Measurements from ENCODE around the gene LRP1. TPM values are rescaled to one million over a fixed set of nuclear protein-coding genes. Genes with fewer than 3 reads are reported as not detected.

Gene LRP1
- total and polyA plus RNA-seq, 4 donors, result 87.5 to 375 (median 139) TPM

DNA sequence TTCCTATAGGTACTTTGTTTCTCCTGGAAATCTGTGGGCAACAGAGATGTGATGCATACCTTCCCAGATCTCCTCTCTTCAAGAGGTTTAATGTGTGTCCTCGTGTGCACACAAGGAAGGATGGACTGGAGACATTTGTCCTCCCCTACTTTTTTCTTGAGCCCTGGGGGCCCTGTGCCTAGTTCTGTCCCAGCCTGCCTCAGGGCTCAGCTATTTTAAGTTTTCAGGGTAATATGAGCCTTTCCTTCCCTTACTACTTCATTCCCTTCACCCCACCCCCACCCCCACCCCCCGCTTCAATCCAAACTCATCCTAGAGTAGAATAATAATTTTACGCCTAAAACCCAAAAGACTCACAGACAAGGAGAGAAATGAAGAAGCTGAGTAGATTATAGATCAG, 122.3 kb downstream of the LRP1 start (continued):
- TF ChIP-seq, protein P1, sequence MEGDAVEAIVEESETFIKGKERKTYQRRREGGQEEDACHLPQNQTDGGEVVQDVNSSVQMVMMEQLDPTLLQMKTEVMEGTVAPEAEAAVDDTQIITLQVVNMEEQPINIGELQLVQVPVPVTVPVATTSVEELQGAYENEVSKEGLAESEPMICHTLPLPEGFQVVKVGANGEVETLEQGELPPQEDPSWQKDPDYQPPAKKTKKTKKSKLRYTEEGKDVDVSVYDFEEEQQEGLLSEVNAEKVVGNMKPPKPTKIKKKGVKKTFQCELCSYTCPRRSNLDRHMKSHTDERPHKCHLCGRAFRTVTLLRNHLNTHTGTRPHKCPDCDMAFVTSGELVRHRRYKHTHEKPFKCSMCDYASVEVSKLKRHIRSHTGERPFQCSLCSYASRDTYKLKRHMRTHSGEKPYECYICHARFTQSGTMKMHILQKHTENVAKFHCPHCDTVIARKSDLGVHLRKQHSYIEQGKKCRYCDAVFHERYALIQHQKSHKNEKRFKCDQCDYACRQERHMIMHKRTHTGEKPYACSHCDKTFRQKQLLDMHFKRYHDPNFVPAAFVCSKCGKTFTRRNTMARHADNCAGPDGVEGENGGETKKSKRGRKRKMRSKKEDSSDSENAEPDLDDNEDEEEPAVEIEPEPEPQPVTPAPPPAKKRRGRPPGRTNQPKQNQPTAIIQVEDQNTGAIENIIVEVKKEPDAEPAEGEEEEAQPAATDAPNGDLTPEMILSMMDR (IDR thresholded peaks at IDR 0.05; ENCODE audit: low read depth, low read length, missing input control), result no peak

DNA sequence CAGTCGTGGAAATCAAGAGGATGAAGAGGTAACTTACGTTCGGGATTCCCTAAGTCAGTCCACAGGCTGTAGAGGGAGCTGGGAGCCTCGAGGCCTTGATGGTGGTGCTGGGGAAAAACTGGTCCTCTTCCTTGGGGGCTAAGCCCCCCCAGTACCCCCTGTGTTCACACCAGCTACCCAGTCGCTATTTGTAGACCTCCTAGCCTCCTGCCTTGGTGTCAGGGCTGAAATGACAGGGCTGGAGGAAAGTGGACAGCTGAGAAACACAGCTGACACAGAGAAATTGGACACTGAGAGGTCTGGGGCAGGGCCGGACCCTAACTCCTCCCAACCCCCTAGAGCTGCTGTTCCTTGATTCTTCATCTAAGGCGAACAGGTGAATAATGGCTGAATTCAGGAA, 122.7 kb downstream of the LRP1 start, which contains the start of gene STAC3:
TSS of gene STAC3 (minus strand) at position 232 of the 400 bp plus-strand sequence. CDS start 1,551 bp downstream, outside the sequence.
- Histone ChIP-seq H3K27ac (ENCODE audit: low read depth in 1 of 2, low read length in 2 of 2) (no peak within 1 kb of the TSS), H3K9ac (ENCODE audit: low read depth in 1 of 2, low read length in 2 of 2) (no peak within 1 kb of the TSS), H3K36me3 (ENCODE audit: control insufficient read depth in 4 of 4, insufficient read depth in 3 of 4, low read depth in 1 of 4, low read length in 3 of 4) (peaks cover 2 to 14% (median 7%) of the 10 kb centered on the region in 4 donors), H3K27me3 (ENCODE audit: control insufficient read depth in 4 of 4, insufficient read depth in 4 of 4, low read length in 3 of 4) (no peaks in the 10 kb centered on the region), H3K4me1 (ENCODE audit: control insufficient read depth in 4 of 4, insufficient read depth in 4 of 4, low read length in 3 of 4) (no peaks in the 10 kb centered on the region), H3K9me3 (ENCODE audit: control insufficient read depth in 4 of 4, low read length in 3 of 4) (no peaks in the 10 kb centered on the region), H3K4me3 (ENCODE audit: low read depth in 1 of 3, low read length in 3 of 3) (no peak within 1 kb of the TSS)
- TF ChIP-seq, protein P2, sequence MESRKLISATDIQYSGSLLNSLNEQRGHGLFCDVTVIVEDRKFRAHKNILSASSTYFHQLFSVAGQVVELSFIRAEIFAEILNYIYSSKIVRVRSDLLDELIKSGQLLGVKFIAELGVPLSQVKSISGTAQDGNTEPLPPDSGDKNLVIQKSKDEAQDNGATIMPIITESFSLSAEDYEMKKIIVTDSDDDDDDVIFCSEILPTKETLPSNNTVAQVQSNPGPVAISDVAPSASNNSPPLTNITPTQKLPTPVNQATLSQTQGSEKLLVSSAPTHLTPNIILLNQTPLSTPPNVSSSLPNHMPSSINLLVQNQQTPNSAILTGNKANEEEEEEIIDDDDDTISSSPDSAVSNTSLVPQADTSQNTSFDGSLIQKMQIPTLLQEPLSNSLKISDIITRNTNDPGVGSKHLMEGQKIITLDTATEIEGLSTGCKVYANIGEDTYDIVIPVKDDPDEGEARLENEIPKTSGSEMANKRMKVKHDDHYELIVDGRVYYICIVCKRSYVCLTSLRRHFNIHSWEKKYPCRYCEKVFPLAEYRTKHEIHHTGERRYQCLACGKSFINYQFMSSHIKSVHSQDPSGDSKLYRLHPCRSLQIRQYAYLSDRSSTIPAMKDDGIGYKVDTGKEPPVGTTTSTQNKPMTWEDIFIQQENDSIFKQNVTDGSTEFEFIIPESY (IDR thresholded peaks at IDR 0.05), result no peak
- TF ChIP-seq, protein P1 (IDR thresholded peaks at IDR 0.05; ENCODE audit: low read depth, low read length, missing input control), result no peak
- TF ChIP-seq EGR1 (IDR thresholded peaks at IDR 0.05; ENCODE audit: low read depth in 2 of 2) (no peak), FOXA1 (IDR thresholded peaks at IDR 0.05) (no peak), JUND (IDR thresholded peaks at IDR 0.05) (no peak), HNF4G (IDR thresholded peaks at IDR 0.05) (no peak)
- 89% methylated on average over 7 of the region's 7 CpGs for WGBS
- no peak for DNase-seq (ENCODE audit: low spot score)

DNA sequence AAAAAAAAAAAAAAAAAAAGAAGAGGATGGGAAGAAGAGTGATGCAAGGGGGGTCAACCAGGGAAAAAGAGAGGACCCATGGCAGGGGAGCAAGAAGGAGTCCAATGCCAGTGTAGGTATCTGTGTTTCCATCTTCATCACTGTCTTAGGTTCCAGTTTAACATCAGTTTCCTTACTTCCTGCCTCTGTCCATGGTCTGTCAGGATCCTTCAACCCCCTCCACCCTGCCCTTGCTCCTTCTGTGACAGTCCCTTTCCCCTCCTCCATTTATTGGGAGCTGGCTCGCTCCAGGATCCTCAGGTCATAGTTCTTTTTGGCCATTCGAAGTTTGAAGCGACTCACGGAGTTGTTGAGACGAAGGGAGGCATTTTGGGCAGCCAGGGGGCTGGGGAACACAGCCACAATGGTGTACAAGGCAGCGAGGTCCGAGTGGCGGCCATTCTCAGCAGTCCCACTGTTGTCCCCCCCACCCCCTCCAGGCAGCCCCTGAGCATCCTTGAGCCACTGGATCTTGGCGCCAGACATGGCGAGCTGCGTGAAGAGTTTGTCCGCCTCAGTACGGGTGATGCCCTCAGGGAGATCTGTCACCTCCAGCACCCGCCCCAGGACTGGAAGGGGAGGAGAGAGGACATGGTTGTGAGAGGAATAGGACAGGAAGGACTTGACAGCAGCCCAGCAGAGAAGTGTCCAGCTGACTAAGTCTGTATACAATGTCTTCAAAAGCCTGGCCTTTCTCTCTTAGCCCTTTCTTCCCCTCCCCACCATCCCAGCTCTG, 126.4 kb downstream of the LRP1 start:
- H3K4me1 ChIP-seq (ENCODE audit: control insufficient read depth in 4 of 4, insufficient read depth in 4 of 4, low read length in 3 of 4), result peaks cover 2 to 17% (median 8%) of the 10 kb centered on the region in 4 donors
- 92% methylated on average over 14 of the region's 14 CpGs for WGBS
- no peak for DNase-seq (ENCODE audit: low spot score)
- H3K27me3 ChIP-seq (ENCODE audit: control insufficient read depth in 4 of 4, insufficient read depth in 4 of 4, low read length in 3 of 4), result no peaks in the 10 kb centered on the region
- no peaks in the 10 kb centered on the region for H3K9me3 ChIP-seq (ENCODE audit: control insufficient read depth in 4 of 4, low read length in 3 of 4)
- H3K27ac ChIP-seq (ENCODE audit: low read depth in 1 of 2, low read length in 2 of 2), result no peak overlapping the region
- H3K9ac ChIP-seq (ENCODE audit: low read depth in 1 of 2, low read length in 2 of 2), result no peak overlapping the region
- H3K36me3 ChIP-seq (ENCODE audit: control insufficient read depth in 4 of 4, insufficient read depth in 3 of 4, low read depth in 1 of 4, low read length in 3 of 4), result peaks cover 2 to 31% (median 20%) of the 10 kb centered on the region in 4 donors
- H3K4me3 ChIP-seq (ENCODE audit: low read depth in 1 of 3, low read length in 3 of 3), result no peak overlapping the region
- TF ChIP-seq RAD21 (IDR thresholded peaks at IDR 0.05) (no peak), YY1 (IDR thresholded peaks at IDR 0.05) (no peak), RXRA (IDR thresholded peaks at IDR 0.05) (no peak), SP1 (IDR thresholded peaks at IDR 0.05) (no peak), HNF4A (conservative IDR thresholded peaks at IDR 0.05) (no peak)
- TF ChIP-seq, protein P3, sequence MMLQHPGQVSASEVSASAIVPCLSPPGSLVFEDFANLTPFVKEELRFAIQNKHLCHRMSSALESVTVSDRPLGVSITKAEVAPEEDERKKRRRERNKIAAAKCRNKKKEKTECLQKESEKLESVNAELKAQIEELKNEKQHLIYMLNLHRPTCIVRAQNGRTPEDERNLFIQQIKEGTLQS (IDR thresholded peaks at IDR 0.05), result no peak
- TF ChIP-seq, protein P1 (IDR thresholded peaks at IDR 0.05; ENCODE audit: low read depth, low read length, missing input control), result no peak
- TF ChIP-seq, protein P4, sequence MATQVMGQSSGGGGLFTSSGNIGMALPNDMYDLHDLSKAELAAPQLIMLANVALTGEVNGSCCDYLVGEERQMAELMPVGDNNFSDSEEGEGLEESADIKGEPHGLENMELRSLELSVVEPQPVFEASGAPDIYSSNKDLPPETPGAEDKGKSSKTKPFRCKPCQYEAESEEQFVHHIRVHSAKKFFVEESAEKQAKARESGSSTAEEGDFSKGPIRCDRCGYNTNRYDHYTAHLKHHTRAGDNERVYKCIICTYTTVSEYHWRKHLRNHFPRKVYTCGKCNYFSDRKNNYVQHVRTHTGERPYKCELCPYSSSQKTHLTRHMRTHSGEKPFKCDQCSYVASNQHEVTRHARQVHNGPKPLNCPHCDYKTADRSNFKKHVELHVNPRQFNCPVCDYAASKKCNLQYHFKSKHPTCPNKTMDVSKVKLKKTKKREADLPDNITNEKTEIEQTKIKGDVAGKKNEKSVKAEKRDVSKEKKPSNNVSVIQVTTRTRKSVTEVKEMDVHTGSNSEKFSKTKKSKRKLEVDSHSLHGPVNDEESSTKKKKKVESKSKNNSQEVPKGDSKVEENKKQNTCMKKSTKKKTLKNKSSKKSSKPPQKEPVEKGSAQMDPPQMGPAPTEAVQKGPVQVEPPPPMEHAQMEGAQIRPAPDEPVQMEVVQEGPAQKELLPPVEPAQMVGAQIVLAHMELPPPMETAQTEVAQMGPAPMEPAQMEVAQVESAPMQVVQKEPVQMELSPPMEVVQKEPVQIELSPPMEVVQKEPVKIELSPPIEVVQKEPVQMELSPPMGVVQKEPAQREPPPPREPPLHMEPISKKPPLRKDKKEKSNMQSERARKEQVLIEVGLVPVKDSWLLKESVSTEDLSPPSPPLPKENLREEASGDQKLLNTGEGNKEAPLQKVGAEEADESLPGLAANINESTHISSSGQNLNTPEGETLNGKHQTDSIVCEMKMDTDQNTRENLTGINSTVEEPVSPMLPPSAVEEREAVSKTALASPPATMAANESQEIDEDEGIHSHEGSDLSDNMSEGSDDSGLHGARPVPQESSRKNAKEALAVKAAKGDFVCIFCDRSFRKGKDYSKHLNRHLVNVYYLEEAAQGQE (IDR thresholded peaks at IDR 0.05), result no peak
- TF ChIP-seq, protein P5, sequence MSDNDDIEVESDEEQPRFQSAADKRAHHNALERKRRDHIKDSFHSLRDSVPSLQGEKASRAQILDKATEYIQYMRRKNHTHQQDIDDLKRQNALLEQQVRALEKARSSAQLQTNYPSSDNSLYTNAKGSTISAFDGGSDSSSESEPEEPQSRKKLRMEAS (IDR thresholded peaks at IDR 0.05), result no peak
